Spleen (tissue), 7 donors: ENCODE data around the gene MECP2.

Experiments
- POLR2A ChIP-seq, 3 donors: fragments of 450-650 bp; IDR thresholded peaks; one replicate each; pipeline ENCODE4 v1.5.1; 2017; ENCODE audit warnings: antibody characterized with exemption in 3 of 3, mild to moderate bottlenecking in 1 of 3
- POLR2AphosphoS5 ChIP-seq, 3 donors: sonication (generic); formaldehyde crosslinking; IDR thresholded peaks; one replicate each; pipeline ENCODE4 v1.5.1; 2017; ENCODE audit warnings: antibody characterized with exemption in 3 of 3
- TF ChIP-seq, protein P1 (sequence below), 11 experiments: fragments of 200-600 bp in 7 of 11; fragments of 450-650 bp in 4 of 11; sonication (generic) in 4 of 11; IDR thresholded peaks in 8 of 11; conservative IDR thresholded peaks in 3 of 11; 1 replicate in 7 of 11; 2 replicates in 4 of 11; pipeline versions ENCODE4 v1.4.0 to v1.8.0; 2016 to 2021; ENCODE audit warnings: antibody characterized with exemption in 11 of 11, inconsistent platforms in 4 of 11, mild to moderate bottlenecking in 1 of 11
- donor health status: DM: no; HTN: no; CAD: no; lungs with moderate emphysema.
- donor health status: DM: no; HTN: no; CAD: no.
- donor health status: DM: no; HTN: no; CAD: no.

DNA sequence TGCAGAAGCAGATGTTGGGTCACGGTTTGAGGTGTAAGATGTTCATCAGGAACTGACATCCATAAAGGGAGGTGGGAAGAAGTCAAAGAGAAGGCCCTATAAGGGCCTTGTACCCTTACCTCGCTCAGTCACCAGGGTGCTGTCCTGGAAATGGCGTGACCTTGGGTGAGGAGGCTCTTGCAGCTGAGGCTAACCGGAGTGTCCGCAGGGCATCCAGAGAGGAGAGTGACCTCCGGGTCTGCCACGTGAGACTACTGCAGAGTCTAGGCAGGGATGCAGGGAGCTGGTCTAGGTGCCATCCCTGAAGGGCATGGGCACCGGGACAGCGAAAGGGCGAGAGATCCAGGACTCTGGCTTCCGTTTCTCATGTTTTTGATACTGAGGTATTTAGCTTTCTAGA, 49.1 kb downstream of the MECP2 start:
- TF ChIP-seq POLR2A (IDR thresholded peaks at IDR 0.05) (no peak), POLR2AphosphoS5 (IDR thresholded peaks at IDR 0.05) (peak in 1 of 3 donors; percentile 23)
- TF ChIP-seq, protein P1, sequence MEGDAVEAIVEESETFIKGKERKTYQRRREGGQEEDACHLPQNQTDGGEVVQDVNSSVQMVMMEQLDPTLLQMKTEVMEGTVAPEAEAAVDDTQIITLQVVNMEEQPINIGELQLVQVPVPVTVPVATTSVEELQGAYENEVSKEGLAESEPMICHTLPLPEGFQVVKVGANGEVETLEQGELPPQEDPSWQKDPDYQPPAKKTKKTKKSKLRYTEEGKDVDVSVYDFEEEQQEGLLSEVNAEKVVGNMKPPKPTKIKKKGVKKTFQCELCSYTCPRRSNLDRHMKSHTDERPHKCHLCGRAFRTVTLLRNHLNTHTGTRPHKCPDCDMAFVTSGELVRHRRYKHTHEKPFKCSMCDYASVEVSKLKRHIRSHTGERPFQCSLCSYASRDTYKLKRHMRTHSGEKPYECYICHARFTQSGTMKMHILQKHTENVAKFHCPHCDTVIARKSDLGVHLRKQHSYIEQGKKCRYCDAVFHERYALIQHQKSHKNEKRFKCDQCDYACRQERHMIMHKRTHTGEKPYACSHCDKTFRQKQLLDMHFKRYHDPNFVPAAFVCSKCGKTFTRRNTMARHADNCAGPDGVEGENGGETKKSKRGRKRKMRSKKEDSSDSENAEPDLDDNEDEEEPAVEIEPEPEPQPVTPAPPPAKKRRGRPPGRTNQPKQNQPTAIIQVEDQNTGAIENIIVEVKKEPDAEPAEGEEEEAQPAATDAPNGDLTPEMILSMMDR (IDR thresholded peaks at IDR 0.05 in 8 of 11, conservative IDR thresholded peaks at IDR 0.05 in 3 of 11), result no peak
